WTC11 (cell line): ENCODE data around the gene LYPD1.

ENCODE experiments used
- CBFB ChIP-seq: sonication (generic); formaldehyde crosslinking; IDR thresholded peaks from 2 replicates; pipeline ENCODE4 v1.8.1; 2022; ENCODE audit warnings: mild to moderate bottlenecking, low read depth, missing genetic modification reagents
- CDX4 ChIP-seq: fragments of 250-450 bp; sonication (Bioruptor Pico); IDR thresholded peaks from 2 replicates; pipeline ENCODE4 v1.9.0; 2021; ENCODE audit warnings: moderate library complexity, mild to moderate bottlenecking, inconsistent platforms, borderline replicate concordance
- CREM ChIP-seq: sonication (generic); formaldehyde crosslinking; IDR thresholded peaks from 2 replicates; pipeline ENCODE4 v1.8.1; 2022; ENCODE audit warnings: mild to moderate bottlenecking, missing genetic modification reagents, moderate library complexity
- CTCF ChIP-seq: fragments of 200-600 bp; IDR thresholded peaks from 2 replicates; pipeline ENCODE4 v1.8.0; 2022; ENCODE audit warnings: antibody characterized with exemption
- FOXK1 ChIP-seq: sonication (generic); formaldehyde crosslinking; IDR thresholded peaks from 2 replicates; pipeline ENCODE4 v1.8.0; 2022; ENCODE audit warnings: mild to moderate bottlenecking, moderate library complexity, missing genetic modification reagents
- FOXP1 ChIP-seq: sonication (generic); formaldehyde crosslinking; IDR thresholded peaks from 2 replicates; pipeline ENCODE4 v1.8.0; 2022; ENCODE audit warnings: missing genetic modification reagents, mild to moderate bottlenecking, moderate library complexity, borderline replicate concordance
- HMGXB4 ChIP-seq: sonication (generic); formaldehyde crosslinking; IDR thresholded peaks from 2 replicates; pipeline ENCODE4 v1.8.1; 2023; ENCODE audit warnings: mild to moderate bottlenecking, moderate library complexity, missing genetic modification reagents
- IRF1 ChIP-seq: sonication (generic); formaldehyde crosslinking; IDR thresholded peaks from 2 replicates; pipeline ENCODE4 v1.8.0; 2023; ENCODE audit warnings: missing genetic modification reagents
- JUN ChIP-seq: sonication (generic); formaldehyde crosslinking; IDR thresholded peaks from 2 replicates; pipeline ENCODE4 v1.8.0; 2023; ENCODE audit warnings: mild to moderate bottlenecking, missing genetic modification reagents
- NR1H2 ChIP-seq: sonication (generic); formaldehyde crosslinking; IDR thresholded peaks from 2 replicates; pipeline ENCODE4 v1.9.0; 2021; ENCODE audit warnings: mild to moderate bottlenecking, moderate library complexity, missing genetic modification reagents
- TEAD4 ChIP-seq: sonication (generic); formaldehyde crosslinking; IDR thresholded peaks from 2 replicates; pipeline ENCODE4 v1.8.0; 2022; ENCODE audit warnings: mild to moderate bottlenecking, missing genetic modification reagents
- USF2 ChIP-seq: sonication (generic); formaldehyde crosslinking; IDR thresholded peaks from 2 replicates; pipeline ENCODE4 v1.8.1; 2023; ENCODE audit warnings: mild to moderate bottlenecking, missing genetic modification reagents, moderate library complexity
- ZBTB21 ChIP-seq: sonication (generic); formaldehyde crosslinking; IDR thresholded peaks from 2 replicates; pipeline ENCODE4 v1.8.1; 2023; ENCODE audit warnings: mild to moderate bottlenecking, missing genetic modification reagents, borderline replicate concordance

GRCh38 chr2:132654968-132655367 lies 15.0 kb downstream of the LYPD1 start:
- TF ChIP-seq CBFB (no peak), NR1H2 (CRISPR knock-in tag) (no peak), JUN (no peak), CTCF (no peak), HMGXB4 (CRISPR knock-in tag) (no peak), ZBTB21 (CRISPR knock-in tag) (no peak), TEAD4 (CRISPR knock-in tag) (no peak), CDX4 (CRISPR knock-in tag) (no peak), FOXP1 (CRISPR knock-in tag) (no peak), CREM (CRISPR knock-in tag) (no peak), USF2 (CRISPR knock-in tag) (no peak), FOXK1 (CRISPR knock-in tag) (no peak), IRF1 (no peak)
